Activated CD4-positive, alpha-beta T cell treated with anti-CD3 and anti-CD28 coated beads, Interleukin-2, amount 50 U/mL, for 16 hours (primary cell): ENCODE data around the gene RSBN1L.

Experiments used
- DNase-seq: peaks from one replicate; pipeline ENCODE4 v3.0.0-alpha.2; 2020

Gene RSBN1L

DNA sequence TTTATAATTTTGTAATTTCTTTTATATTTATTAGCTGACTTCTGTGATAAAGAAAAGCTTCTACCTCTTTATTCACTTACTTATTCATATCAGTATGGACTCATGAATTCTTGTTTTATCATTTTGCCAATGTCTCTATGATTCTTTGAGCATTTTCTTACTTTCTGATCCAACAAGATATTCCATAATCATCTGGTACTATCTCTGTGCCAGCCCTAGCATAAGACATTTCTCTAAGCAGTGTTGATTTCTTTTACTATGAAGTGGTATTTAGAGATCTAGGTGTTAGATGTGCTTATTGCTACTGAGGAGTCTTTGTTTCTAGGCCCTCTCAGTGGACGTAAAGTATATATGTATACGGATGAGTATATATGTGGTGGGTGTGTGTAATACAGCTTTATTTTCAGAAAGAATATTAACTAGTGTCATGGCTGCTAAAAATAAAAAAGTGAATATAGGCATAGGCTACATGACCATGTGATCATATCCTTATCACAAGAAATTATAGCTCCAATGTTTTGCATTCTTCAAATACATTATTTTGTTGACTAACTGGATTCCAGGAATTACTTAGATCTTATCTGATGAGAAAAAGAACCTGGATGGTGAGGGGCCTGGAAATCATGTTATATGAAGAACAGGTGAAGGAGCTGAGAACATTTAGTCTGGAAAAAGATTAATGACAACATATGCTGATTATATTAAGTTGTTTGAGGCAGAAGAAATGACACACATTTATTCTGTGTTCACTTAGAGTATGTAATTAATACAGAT lies 115.4 kb downstream of the RSBN1L start:
- no peak for DNase-seq

DNA sequence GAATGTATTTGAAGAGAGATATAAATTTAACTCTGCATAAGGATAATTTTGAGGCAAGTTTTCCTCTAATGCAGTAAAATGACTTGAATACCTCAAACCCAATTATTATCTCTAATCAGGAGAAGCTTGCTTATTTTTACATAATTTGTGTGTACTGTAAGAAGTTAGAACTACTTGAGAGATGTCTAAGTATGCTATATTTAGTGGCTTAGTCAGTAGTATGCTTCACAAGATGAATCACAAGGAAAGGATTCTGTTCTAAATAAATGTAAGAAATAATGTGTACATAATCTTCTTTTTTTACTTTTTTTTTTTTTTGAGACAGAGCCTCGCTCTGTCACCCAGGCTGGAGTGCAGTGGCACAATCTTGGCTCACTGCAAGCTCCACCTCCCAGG lies 116.0 kb downstream of the RSBN1L start:
- DNase-seq = no peak

DNA sequence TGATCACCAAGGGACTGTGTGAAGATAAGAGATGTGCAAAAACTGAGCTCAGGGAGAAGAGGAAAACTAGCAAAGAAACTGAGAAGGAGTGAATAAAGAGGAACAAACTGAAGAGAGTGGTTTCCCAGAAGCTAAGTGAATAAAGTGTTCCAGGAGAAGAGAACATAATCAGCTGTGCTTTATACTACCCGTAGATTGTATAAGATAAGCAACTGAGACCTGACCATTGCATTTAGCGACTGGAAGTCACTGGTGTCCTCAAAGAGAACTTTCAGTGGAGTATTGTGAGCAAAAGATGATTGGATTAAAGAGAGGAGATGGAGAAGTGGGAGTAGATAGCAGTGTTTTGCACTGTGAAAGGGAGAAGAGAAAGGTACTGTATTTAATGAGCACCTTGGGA lies 116.9 kb downstream of the RSBN1L start:
- DNase-seq = no peak

DNA sequence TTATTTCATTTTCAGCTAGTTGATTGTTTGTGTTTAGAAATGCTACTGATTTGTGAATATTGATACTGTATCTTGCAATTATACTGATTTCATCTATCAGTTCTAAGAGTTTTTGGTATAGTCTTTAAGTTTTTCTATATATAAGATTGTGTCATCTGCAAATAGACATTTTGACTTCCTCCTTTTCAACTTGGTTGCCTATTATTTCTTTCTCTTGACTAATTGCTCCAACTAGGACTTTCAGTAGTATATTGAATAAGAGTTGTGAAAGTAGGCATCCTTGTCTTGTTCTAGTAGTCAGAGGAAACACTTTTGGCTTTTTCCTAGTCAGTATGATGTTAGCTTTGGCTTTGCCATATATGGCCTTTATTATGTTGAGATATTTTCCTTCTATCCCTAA lies 122.8 kb downstream of the RSBN1L start:
- DNase-seq = no peak

DNA sequence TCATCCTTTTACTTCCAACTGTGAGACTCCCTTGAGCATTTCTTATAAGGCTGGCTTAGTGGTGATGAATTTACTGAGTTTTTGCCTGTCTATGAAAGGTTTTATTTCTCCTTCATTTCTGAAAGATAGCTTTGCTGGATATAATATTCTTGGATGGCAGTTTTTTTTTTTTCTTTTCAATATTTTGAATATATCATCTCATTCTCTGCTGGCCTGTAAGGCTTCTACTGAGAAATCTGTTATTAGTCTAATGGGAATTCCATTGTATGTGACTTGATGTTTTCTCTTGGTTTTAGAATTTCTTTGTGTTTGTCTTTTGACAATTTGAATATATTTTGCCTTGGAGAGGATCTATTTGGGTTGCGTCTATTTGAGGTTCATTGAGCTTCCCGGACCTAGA lies 124.7 kb downstream of the RSBN1L start:
- DNase-seq = no peak

DNA sequence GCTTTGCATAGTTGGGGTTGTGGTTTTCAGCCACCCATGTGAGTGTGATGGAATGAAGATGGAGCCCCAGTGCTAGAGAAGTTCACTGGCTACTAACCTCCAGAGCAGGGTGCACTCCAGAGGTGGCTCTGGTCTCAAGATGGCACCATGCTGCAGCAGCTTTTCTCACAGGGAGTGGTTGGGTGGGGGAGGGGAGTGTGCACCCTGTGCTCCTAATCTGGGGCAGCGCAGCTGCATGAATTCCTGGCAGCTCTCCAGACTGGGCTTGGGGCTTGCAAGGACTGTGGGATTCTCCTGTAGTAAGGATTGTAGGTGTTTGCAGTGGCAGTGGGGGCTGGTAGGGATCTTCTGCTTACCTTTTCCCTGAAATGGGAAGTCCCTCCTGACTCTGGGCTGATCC lies 126.0 kb downstream of the RSBN1L start:
- DNase-seq = no peak

DNA sequence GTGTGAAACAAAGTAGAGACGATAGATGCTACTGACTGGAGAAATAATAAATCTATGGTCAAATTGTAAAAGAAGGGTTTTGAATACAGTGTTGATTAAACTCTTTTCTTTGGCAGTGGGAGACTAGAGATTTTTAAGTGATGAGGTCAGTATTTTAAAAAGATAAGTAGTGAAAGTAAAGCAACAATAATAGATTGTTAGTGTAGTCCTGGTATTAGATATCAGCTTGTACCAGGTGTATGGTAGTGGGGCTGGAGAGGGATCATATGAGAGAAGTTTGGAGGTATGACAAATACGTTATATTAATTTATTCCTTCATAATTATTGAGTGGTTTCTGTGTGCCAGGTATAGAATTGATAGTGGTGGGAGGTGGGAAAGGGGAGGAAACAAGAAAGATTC lies 127.5 kb downstream of the RSBN1L start:
- no peak for DNase-seq

DNA sequence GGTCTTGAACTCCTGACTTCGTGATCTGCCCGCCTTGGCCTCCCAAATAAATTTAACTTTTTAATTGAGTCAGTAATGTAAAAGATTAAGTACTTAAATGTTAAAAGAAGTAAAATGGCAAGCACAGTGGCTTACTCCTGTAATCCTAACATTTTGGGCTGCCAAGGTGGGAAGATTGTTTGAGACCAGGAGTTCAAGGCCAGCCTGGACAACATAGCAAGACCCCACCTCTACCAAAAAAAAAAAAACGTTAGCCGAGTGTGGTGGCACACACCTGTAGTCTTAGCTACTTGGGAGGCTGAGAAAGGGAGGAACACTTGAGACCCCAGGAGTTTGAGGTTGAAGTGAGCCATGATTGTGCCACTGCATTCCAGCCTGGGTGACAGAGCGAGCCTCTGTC lies 128.4 kb downstream of the RSBN1L start:
- no peak for DNase-seq

DNA sequence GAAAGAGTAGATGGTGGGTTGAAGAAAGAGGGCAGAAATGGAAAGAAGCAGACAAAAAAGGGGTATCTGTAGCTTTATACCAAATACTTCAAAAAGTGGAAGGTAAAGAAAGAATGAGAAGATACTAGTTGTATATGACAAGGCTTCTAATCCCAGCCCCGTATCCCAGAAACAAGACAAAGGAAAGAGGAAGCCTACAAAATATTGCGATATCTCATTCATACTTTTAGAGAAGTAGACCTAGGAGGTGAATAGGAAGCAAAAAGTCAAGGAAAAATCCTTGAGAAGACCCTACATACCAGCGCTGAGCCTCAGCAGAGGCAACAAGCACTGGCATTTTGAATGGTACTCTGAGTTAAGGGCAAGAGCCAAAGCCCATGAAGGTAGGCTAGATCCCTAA lies 128.9 kb downstream of the RSBN1L start:
- no peak for DNase-seq

DNA sequence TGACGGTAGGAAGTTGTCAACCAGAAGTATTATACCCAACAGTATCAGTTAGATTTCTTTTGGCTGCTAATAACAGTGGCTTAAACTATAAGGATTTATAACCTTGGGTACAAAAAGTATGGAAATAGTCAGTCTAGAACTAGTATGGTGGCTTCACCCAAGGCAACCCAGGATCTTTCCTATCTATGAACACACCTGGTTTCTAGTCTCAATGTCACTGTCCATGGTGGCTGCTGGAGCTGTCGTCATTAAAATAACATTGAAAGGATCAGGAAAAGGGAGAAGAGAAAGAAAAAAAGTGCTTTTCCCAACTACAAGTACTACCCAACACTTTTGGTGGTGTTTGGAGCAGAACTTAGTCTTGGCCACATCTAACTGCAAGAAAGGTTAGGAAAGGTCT lies 130.0 kb downstream of the RSBN1L start:
- no peak for DNase-seq

DNA sequence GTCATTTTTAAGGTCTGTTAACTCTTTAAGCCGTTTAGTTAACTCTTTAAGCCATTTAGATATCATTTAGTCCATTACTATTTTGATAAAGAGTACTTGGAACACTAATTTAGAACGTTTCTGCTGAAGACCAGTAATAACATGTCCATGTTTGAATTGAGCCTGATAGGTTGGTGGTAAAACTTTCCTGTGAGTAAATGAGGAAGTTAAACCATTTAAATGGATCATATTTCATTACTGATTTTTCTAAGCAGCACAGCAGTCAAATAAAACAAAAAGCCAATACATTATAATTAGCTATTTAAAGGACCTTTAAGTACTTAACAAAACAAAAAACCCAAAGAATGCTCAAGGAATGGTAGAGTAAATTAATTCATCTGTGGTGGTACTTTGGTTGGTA lies 131.7 kb downstream of the RSBN1L start:
- no peak for DNase-seq

DNA sequence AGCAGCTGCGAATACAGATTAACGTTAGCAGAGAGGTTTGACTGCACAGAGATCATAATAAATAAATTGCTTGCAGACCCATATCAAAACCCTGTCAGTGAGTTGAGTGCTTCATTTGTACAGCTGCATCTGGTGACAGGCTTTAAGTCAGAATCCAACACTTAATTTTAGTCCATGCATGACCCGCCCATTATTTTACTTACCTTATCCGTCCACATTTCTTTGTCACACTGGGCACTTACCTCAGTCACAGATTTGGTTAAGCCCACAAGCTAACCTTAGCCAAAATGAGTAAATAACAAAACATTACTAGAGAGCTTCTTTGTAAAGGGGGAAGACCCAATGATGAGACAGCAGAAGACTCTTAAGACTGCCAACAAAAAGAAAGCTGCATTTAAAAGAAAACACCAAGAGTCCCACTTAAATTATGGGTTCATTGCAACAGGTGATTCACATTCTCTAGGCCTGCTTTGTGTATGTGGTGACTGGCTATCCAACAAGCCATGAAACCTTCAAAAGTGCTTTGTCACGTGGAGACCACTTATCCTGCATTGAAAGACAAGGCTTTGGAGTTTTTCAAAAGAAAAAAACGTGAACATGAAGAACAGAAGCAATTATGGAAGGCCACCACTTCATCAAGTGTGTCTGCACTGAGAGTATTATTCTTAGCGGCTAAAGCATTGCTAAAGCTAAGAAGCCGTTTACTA lies 134.5 kb downstream of the RSBN1L start:
- no peak for DNase-seq

DNA sequence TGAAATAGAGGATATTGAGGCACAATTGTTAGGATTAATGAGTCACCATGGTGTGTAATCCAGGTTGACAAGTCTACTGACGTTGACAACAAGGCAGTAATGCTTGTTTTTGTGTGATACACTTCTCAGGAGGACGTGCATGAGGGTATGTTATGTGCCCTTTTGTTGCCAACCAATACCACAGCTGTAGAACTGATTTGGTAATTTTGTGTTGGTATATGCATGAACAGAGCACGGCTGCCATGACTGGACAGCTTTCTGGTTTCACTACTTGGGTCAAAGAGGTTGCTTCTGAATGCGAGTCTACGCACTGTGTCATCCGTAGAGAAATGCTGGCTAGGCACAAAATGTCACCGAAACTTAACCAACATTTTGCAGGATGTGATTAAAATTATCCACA lies 135.2 kb downstream of the RSBN1L start:
- DNase-seq = peak; percentile 63

DNA sequence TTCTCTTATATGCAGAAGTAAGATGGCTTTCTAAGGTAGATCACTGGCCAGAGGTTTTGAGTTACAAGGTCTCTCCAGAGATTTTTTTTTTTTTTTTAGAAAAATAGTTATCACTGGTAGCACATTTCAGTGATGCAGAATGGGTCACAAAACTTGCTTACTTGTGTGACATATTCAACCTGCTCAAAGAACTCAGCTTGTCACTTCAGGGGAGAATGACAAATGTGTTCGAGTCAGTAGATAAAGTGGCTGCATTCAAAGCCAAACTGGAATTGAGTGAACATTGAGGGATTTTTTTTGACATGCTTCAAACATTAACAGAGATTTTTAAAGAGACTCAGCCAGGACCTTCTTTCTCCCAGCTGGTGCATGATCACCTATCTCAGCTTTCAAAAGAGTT lies 135.7 kb downstream of the RSBN1L start:
- no peak for DNase-seq
